H54 (cell line): ENCODE data around the gene ARHGDIG.
"Not testable (repeated sequence)": the region's sequence is repeated elsewhere in the genome, so short reads cannot be mapped to it uniquely, and the experiment has no call there.

ENCODE experiments used
- DNase-seq: peaks from one replicate; pipeline ENCODE4 v3.0.0; 2011; ENCODE audit warnings: low spot score, mixed read lengths; ENCODE audit not compliant: insufficient read length
- FAIRE-seq: peaks from 3 replicates; lab custom pipeline; 2011; peaks lifted over from hg19 to GRCh38; lab: Jason Lieb, UNC
- POLR2A ChIP-seq: IDR thresholded peaks from 2 replicates; pipeline ENCODE4 v1.6.1; 2011; ENCODE audit warnings: low read depth, mild to moderate bottlenecking, low read length

ARHGDIG gene

DNA sequence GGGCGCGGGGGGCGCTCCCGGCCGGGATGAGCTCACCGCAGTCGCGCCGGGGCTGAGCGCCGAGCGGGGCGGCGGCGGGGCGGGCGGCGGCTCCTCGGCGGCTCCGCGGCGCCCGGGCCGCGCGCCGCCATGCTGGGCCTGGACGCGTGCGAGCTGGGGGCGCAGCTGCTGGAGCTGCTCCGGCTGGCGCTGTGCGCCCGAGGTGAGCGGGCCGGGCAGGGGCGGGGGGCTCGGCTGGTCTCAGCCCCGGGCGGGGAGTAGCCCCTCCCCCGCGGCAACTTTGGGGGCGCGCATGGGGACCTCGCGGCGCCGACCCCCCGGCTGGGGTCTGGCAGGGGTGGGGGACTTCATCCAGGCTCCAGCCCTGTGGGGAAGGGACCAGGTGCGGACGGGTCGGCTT is at the start of gene ARHGDIG:
TSS of gene ARHGDIG (plus strand) at position 40 of the 400 bp plus-strand sequence. CDS start at position 130, 90 bp downstream.
- DNase-seq (no peak), FAIRE-seq (no peak)
- TF ChIP-seq POLR2A: no peak

GRCh38 chr16:230949-231348 is 49.4 kb upstream of the ARHGDIG start:
- FAIRE-seq (no peak), DNase-seq (no peak)
- no peak for TF ChIP-seq POLR2A

DNA sequence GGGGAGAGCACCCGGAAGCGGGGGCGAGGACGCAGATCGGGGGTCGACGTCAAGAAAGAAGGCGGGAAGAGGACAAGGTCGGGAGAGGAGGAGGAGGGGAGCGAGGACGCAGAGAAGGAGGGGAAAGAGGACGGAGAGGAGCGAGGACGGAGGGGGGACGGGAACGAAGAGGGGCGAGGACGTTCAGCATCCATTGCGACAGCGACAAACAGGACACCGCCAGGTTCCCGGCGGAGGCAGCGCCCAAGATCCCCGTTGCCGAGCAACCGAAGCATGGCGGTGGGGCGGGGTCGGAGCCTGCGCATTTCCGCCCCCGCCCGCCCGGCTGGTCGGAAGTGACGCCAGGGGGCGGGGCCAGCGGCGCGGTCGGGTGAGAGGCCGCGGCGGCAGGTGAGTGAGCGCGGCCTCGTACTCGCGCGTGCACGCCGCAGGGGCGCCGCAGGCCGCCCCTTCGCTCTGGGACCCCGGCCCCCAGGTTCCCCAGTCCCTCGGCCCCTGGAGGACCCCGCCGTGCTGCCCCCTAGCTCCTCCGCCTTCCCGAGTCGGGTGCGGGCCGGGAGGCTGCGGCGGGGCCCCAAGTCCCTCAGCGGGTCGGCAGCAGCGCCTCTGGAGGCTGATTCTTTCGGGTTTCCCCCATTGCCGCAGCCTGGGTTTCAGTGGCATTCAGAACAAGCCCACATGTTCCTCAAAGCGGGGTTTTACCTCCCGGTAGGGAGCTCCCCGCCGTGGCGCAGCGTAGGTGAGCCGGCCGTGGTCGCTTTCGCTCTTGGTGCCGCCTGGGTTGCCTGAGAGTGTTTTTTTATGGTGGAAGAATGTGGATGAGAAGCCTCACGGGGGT is 45.7 kb upstream of the ARHGDIG start, which contains the start of gene FAM234A:
TSS of gene FAM234A (plus strand) at position 354 of the 838 bp plus-strand sequence. CDS start 19,593 bp downstream, outside the sequence.
- peak; percentile 85 for DNase-seq
- peak; percentile 68 for TF ChIP-seq POLR2A
- no peak for FAIRE-seq

DNA sequence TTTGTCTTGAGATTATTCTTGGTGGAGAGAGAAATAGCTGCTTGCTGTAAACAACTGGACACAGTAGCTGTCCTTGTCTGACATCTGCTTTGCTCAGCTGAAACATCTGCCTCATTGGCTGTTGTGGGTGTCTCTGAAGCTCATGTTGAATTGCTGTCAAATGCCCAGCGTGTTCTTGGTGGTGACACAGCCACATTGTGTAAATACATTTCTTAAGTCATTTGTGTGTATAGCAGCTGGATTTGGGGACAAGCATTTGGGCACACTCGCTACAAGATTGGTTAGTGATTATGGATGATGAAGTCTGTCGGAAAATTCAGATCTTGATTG is 40.5 kb upstream of the ARHGDIG start:
- no peak for TF ChIP-seq POLR2A
- DNase-seq (no peak), FAIRE-seq (no peak)

- FAIRE-seq: no peak
- DNase-seq: no peak
- TF ChIP-seq POLR2A: no peak
These were observed 39.8 kb upstream of the ARHGDIG start for GRCh38 chr16:240559-240958.

DNA sequence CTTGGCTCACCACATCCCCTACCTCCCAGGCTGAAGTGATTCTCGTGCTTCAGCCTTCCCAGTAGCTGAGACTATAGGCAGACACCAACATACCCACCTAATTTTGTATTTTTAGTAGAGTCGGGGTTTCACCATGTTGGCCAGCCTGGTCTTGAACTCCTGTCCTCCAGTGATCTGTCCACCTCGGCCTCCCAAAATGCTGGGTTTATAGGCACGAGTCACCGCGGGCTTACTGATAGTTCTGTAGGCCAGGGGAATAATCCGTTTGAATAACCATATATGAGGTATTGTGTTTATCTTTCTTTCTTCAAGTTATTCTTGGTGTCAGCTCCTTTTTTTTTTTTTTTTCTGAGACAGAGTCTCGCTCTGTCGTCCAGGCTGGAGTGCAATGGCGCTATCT is 38.1 kb upstream of the ARHGDIG start:
- FAIRE-seq: no peak
- DNase-seq: no peak
- no peak for TF ChIP-seq POLR2A

DNA sequence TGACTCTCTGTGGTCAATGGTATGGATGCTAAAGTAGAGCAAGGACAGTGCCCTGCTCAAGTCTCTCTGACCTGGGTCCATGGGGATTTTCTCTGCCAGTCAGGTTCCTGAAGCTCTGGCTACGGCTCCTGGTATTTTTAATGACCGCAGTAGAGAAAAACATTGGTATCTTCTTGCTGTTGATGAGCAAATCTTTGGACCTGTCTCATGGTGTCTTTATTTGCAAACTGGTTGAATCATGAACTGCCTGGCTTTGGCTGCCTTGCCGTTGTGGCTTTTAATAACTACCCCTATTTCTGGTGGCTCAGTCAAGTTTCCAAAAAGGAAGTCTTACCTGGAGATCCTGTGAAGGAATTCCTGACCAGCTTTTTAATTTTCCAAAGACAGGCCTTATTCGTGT is 37.0 kb upstream of the ARHGDIG start:
- no peak for TF ChIP-seq POLR2A
- FAIRE-seq (no peak), DNase-seq (no peak)

- TF ChIP-seq POLR2A: no peak
- FAIRE-seq: no peak
- no peak for DNase-seq
These were observed 35.3 kb upstream of the ARHGDIG start for GRCh38 chr16:245105-245504.

DNA sequence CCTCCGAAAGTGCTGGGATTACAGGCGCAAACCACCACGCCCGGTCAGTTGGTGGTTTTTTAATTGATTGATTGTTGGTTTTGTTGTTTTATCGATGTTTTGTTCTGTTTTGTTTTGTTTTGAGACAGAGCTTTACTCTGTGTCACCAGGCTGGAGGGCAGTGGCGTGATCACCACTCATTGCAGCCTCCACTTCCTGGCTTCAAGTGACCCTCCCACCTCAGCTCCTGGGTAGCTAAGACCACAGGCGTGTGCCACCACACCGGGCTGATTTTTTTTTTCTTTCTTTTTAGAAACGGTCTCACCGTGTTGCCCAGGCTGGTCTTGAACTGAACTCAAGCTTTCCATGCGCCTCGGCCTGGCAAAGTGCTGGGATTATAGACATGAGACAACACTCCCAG is 33.4 kb upstream of the ARHGDIG start:
- TF ChIP-seq POLR2A: no peak
- DNase-seq (no peak), FAIRE-seq (no peak)

GRCh38 chr16:249431-249830 is 31.0 kb upstream of the ARHGDIG start:
- no peak for TF ChIP-seq POLR2A
- FAIRE-seq (no peak), DNase-seq (no peak)

GRCh38 chr16:252366-253337 is 27.7 kb upstream of the ARHGDIG start:
- TF ChIP-seq POLR2A: no peak
- FAIRE-seq: no peak
- DNase-seq: no peak

DNA sequence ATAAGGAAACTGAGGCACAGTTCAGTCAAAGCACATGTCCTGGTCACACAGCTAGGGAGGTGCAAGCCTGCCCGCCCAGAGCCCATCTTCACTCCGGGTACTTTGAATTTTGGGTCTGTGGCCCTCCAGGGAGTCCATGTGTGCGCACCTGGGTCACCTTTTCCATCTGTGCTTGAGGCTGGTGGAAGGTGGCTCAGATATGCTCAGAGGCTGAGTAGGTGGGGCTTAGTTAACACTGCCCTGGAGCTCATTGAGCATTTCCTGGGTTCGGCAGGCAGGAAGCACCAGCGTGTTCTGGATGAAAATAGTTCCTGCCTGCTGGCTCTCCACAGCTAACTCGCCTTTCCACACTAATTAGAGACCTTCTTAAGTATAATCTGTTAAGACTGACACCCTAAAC is 26.6 kb upstream of the ARHGDIG start:
- no peak for DNase-seq
- no peak for TF ChIP-seq POLR2A
- no peak for FAIRE-seq

GRCh38 chr16:254461-254860 is 25.9 kb upstream of the ARHGDIG start:
- no peak for TF ChIP-seq POLR2A
- FAIRE-seq: no peak
- no peak for DNase-seq

GRCh38 chr16:255183-255582 is 25.2 kb upstream of the ARHGDIG start:
- FAIRE-seq (no peak), DNase-seq (no peak)
- TF ChIP-seq POLR2A: no peak

- not testable (repeated sequence) for FAIRE-seq, DNase-seq
These were observed 22.3 kb upstream of the ARHGDIG start for GRCh38 chr16:258091-258490.
